ENCODE data around the gene SNX1. TPM values are rescaled to one million over a fixed set of nuclear protein-coding genes. Genes with fewer than 3 reads are reported as not detected.

Gene SNX1
- total RNA-seq, 1 donor from 2014 or later, result 33.8 TPM

DNA sequence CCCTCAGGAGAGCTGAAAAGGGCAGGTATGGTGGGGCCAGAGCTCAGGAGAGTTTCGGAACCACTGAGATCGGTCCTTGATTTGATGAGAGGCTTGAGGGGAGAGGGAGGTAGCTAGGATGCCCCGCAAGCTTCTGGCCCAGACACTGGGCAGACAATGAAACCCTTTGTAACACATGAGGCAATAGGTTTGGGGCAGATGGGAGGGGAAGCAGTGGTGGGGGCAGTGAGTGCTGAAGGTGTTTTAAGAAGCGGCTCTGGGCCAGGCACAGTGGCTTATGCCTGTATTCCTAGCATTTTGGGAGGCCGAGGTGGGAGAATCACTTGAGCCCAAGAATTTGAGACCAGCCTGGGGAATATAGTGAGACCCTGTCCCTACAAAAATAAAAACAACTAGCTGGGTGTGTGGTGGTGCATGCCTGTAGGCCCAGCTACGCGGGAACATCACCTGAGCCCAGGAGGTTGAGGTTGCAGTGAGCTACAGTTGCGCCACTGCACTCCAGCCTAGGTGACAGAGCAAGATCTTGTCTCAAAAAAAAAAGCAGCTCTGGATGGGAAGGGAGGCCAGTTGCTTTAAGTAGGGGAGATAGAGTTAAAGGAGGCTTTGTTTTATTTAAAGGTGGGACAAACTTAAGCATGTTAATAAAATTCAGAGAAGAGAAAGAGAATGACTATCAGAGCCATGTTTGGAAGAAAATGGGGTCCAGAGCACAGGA is 46.2 kb downstream of the SNX1 start:
- no peaks in the 10 kb centered on the region for H3K9me3 ChIP-seq
- intact Hi-C loops (cut with DNase I), result no loop called here
- no peak overlapping the region for H3K27ac ChIP-seq
- no peak overlapping the region for H3K4me3 ChIP-seq
- H3K36me3 ChIP-seq, result peaks cover 46 to 75% of the 10 kb centered on the region in 2 donors
- no peaks in the 10 kb centered on the region for H3K27me3 ChIP-seq
- no peak for DNase-seq (ENCODE audit: low spot score in 2 of 2)
- no peaks in the 10 kb centered on the region for H3K4me1 ChIP-seq
- TF ChIP-seq, protein P1, sequence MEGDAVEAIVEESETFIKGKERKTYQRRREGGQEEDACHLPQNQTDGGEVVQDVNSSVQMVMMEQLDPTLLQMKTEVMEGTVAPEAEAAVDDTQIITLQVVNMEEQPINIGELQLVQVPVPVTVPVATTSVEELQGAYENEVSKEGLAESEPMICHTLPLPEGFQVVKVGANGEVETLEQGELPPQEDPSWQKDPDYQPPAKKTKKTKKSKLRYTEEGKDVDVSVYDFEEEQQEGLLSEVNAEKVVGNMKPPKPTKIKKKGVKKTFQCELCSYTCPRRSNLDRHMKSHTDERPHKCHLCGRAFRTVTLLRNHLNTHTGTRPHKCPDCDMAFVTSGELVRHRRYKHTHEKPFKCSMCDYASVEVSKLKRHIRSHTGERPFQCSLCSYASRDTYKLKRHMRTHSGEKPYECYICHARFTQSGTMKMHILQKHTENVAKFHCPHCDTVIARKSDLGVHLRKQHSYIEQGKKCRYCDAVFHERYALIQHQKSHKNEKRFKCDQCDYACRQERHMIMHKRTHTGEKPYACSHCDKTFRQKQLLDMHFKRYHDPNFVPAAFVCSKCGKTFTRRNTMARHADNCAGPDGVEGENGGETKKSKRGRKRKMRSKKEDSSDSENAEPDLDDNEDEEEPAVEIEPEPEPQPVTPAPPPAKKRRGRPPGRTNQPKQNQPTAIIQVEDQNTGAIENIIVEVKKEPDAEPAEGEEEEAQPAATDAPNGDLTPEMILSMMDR (IDR thresholded peaks at IDR 0.05), result no peak

DNA sequence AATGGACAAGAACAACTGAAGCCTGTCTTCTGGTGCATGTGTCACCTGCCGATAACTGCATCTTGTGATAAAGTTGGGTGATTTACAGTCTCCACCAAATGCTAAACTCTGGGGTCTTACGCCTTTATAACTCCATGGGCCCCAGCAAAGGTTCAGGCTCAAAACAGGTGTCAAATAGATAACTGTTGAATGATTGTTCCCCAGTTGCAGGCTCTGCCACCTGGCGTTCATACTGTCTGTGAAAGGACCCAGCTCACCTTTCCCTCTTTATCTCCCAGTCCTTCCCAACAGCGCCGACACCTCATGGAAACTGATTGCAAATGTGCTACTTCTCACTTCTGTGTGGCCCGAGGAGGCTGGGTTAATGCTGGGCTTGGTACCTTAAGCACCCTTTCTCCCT is 47.5 kb downstream of the SNX1 start:
- intact Hi-C loops (cut with DNase I), result no loop called here
- TF ChIP-seq, protein P1 (IDR thresholded peaks at IDR 0.05), result no peak
- Histone ChIP-seq H3K4me3 (no peak overlapping the region), H3K4me1 (no peaks in the 10 kb centered on the region), H3K27ac (no peak overlapping the region), H3K36me3 (peaks cover 35 to 62% of the 10 kb centered on the region in 2 donors), H3K9me3 (no peaks in the 10 kb centered on the region), H3K27me3 (no peaks in the 10 kb centered on the region)
- DNase-seq (ENCODE audit: low spot score in 2 of 2), result no peak

DNA sequence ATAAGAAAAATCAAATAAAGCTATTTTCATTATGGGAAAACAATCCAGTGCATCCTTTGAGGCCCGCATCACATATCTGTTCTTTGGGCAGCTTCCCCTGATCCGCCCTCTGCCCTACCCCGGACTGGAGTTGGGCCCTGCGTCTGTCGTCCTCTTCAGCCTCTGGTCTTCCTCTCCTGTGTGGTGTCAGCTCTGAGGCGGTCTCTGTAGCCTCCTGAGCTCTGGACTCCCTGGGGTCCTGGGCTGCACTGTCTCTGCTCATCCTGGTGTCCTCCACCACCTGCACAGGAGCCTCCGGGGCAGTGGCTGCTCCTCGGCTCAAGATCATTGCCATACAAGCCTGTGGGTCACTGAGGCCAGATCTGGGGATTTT is 48.4 kb downstream of the SNX1 start:
- H3K4me1 ChIP-seq, result no peaks in the 10 kb centered on the region
- peaks cover 28 to 55% of the 10 kb centered on the region in 2 donors for H3K36me3 ChIP-seq
- H3K27ac ChIP-seq, result no peak overlapping the region
- H3K9me3 ChIP-seq, result no peaks in the 10 kb centered on the region
- H3K4me3 ChIP-seq, result no peak overlapping the region
- no peak for DNase-seq (ENCODE audit: low spot score in 2 of 2)
- no peaks in the 10 kb centered on the region for H3K27me3 ChIP-seq
- TF ChIP-seq, protein P1 (IDR thresholded peaks at IDR 0.05), result no peak
- intact Hi-C loops (cut with DNase I), result no loop called here

DNA sequence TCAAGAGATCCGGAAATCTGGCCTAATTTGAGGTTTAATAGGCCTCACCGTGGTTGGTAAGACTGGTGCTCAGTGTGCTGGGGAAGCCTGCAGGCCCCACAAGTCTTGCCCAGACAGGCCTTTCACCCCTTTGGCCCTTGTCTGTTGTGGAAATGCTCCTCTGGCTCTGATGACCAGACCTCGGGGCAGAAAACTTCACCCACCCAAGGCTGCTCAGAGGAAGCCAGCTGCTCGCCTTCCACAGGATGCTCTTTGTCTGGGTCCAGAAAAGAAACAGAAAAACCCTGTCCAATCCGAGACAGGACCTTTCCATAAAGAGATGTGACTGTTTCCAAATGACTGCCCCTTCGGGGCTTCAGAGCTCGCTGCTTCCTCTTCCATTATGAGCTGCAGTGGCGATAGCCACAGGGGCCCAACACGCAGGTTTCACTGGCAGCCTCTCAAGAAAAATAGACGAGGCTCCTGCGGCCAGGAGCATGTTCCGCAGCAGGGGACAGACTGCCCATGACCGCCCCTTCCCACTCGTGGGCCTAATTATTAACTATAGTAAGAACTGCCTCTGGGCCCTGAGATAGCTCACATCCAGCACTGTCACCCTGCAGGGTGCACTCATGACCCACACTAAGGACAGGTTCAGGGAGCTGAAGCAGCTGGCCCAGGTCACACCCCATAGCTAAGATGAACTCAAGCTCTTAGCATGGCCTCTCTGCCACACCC is 48.9 kb downstream of the SNX1 start:
- Histone ChIP-seq H3K36me3 (peaks cover 28 to 55% of the 10 kb centered on the region in 2 donors), H3K4me3 (no peak overlapping the region), H3K27ac (no peak overlapping the region), H3K9me3 (no peaks in the 10 kb centered on the region), H3K27me3 (no peaks in the 10 kb centered on the region), H3K4me1 (no peaks in the 10 kb centered on the region)
- intact Hi-C loops (cut with DNase I), result no loop called here
- no peak for DNase-seq (ENCODE audit: low spot score in 2 of 2)
- TF ChIP-seq, protein P1 (IDR thresholded peaks at IDR 0.05), result no peak

DNA sequence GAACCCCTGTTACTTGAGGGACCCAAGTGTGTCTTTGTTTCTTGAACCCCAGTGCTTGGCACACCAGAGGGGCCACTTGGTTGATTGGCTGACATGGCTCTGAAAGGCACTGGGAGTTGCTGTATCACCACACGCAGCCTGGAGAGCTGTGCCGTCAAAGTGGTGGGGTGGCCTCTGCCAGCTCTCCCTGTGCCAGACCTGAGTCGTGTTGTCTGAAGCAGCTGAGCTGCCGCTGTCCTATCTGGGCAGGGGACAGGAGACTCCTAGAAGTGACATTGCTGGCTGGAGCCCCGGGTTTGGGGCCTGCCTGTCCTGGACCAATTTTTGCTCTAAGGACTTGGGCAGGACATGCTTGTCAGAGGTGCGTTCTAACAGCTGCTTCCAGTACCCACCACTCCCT is 50.3 kb downstream of the SNX1 start:
- peaks cover 28 to 48% of the 10 kb centered on the region in 2 donors for H3K36me3 ChIP-seq
- intact Hi-C loops (cut with DNase I), result no loop called here
- TF ChIP-seq, protein P1 (IDR thresholded peaks at IDR 0.05), result no peak
- H3K4me3 ChIP-seq, result no peak overlapping the region
- no peaks in the 10 kb centered on the region for H3K9me3 ChIP-seq
- no peak for DNase-seq (ENCODE audit: low spot score in 2 of 2)
- peaks cover 2% of the 10 kb centered on the region for H3K27me3 ChIP-seq
- no peaks in the 10 kb centered on the region for H3K4me1 ChIP-seq
- H3K27ac ChIP-seq, result no peak overlapping the region

Measured in ascending aorta (tissue), 2 donors.